GM19351 (cell line): ENCODE measurements around the gene NPY5R.

Experiments used
- ATAC-seq: cut with Tn5 transposase; IDR thresholded peaks from one replicate; pipeline ENCODE4 v1.9.1; 2021; ENCODE audit warnings: mild to moderate bottlenecking, moderate library complexity; ENCODE audit not compliant: unreplicated experiment

Gene NPY5R

GRCh38 chr4:163384434-163384833, 40.7 kb downstream of the NPY5R start:
- ATAC-seq = no peak

- no peak for ATAC-seq
Measured at GRCh38 chr4:163384926-163385325, 41.2 kb downstream of the NPY5R start.

- no peak for ATAC-seq
Measured at GRCh38 chr4:163385466-163385865, 41.8 kb downstream of the NPY5R start.

GRCh38 chr4:163391756-163392155, 48.1 kb downstream of the NPY5R start:
- no peak for ATAC-seq

GRCh38 chr4:163392328-163392727, 48.6 kb downstream of the NPY5R start:
- no peak for ATAC-seq

- ATAC-seq = no peak
Measured at GRCh38 chr4:163393471-163393870, 49.8 kb downstream of the NPY5R start.

- ATAC-seq = no peak
Measured at GRCh38 chr4:163395055-163395454, 51.4 kb downstream of the NPY5R start.

GRCh38 chr4:163395758-163396157, 52.1 kb downstream of the NPY5R start:
- ATAC-seq = no peak

GRCh38 chr4:163398238-163398637, 54.5 kb downstream of the NPY5R start:
- no peak for ATAC-seq

- no peak for ATAC-seq
Measured at GRCh38 chr4:163400911-163401310, 57.2 kb downstream of the NPY5R start.
